ENCODE results near the gene AGAP1. TPM values are rescaled to one million over a fixed set of nuclear protein-coding genes. Genes with fewer than 3 reads are reported as not detected.

AGAP1 gene
- total RNA-seq, 4 donors from 2014 or later, result 5.3 to 30.6 (median 19.2) TPM

GRCh38 chr2:235641956-235642355 is 148.1 kb downstream of the AGAP1 start:
- intact Hi-C loops (cut with DNase I; ENCODE audit: low total_unique reads), result no loop called here
- DNase-seq, result no peak
- TF ChIP-seq POLR2A (IDR thresholded peaks at IDR 0.05), result no peak
- no peak for TF ChIP-seq CTCF (IDR thresholded peaks at IDR 0.05)
- Histone ChIP-seq H3K27ac (no peak overlapping the region), H3K4me1 (peaks cover 0 to 4% of the 10 kb centered on the region in 2 donors), H3K9me3 (no peaks in the 10 kb centered on the region), H3K27me3 (no peaks in the 10 kb centered on the region), H3K36me3 (no peaks in the 10 kb centered on the region), H3K4me3 (no peak overlapping the region)

GRCh38 chr2:235642446-235643098 is 148.7 kb downstream of the AGAP1 start:
- no peak overlapping the region for H3K4me3 ChIP-seq
- TF ChIP-seq POLR2A (IDR thresholded peaks at IDR 0.05), result no peak
- TF ChIP-seq CTCF (IDR thresholded peaks at IDR 0.05), result no peak
- no peak overlapping the region for H3K27ac ChIP-seq
- no peaks in the 10 kb centered on the region for H3K27me3 ChIP-seq
- peaks cover 0 to 4% of the 10 kb centered on the region in 2 donors for H3K4me1 ChIP-seq
- DNase-seq, result no peak
- no peaks in the 10 kb centered on the region for H3K9me3 ChIP-seq
- no peaks in the 10 kb centered on the region for H3K36me3 ChIP-seq
- intact Hi-C loops (cut with DNase I; ENCODE audit: low total_unique reads), result no loop called here

GRCh38 chr2:235643680-235644511 is 150.1 kb downstream of the AGAP1 start:
- no peak for DNase-seq
- Histone ChIP-seq H3K4me3 (no peak overlapping the region), H3K36me3 (no peaks in the 10 kb centered on the region), H3K27me3 (no peaks in the 10 kb centered on the region), H3K9me3 (no peaks in the 10 kb centered on the region), H3K4me1 (peaks cover 0 to 4% of the 10 kb centered on the region in 2 donors), H3K27ac (no peak overlapping the region)
- intact Hi-C loops (cut with DNase I; ENCODE audit: low total_unique reads), result no loop called here
- TF ChIP-seq POLR2A (IDR thresholded peaks at IDR 0.05) (no peak), CTCF (IDR thresholded peaks at IDR 0.05) (no peak)

GRCh38 chr2:235647264-235647663 is 153.4 kb downstream of the AGAP1 start:
- Histone ChIP-seq H3K27ac (no peak overlapping the region), H3K9me3 (no peaks in the 10 kb centered on the region), H3K4me1 (no peaks in the 10 kb centered on the region), H3K4me3 (no peak overlapping the region), H3K27me3 (no peaks in the 10 kb centered on the region), H3K36me3 (no peaks in the 10 kb centered on the region)
- intact Hi-C loops (cut with DNase I; ENCODE audit: low total_unique reads), result no loop called here
- DNase-seq, result no peak
- TF ChIP-seq POLR2A (IDR thresholded peaks at IDR 0.05) (no peak), CTCF (IDR thresholded peaks at IDR 0.05) (no peak)

GRCh38 chr2:235647877-235648276 is 154.0 kb downstream of the AGAP1 start:
- no peak for TF ChIP-seq POLR2A (IDR thresholded peaks at IDR 0.05)
- TF ChIP-seq CTCF (IDR thresholded peaks at IDR 0.05), result no peak
- H3K36me3 ChIP-seq, result no peaks in the 10 kb centered on the region
- no peak for DNase-seq
- H3K27me3 ChIP-seq, result no peaks in the 10 kb centered on the region
- no peaks in the 10 kb centered on the region for H3K9me3 ChIP-seq
- no peak overlapping the region for H3K27ac ChIP-seq
- intact Hi-C loops (cut with DNase I; ENCODE audit: low total_unique reads), result no loop called here
- no peak overlapping the region for H3K4me3 ChIP-seq
- no peaks in the 10 kb centered on the region for H3K4me1 ChIP-seq

Data from uterus (tissue), 4 donors.